OCI-M2 (cell line): Measurements from ENCODE around the gene TECPR2.
"Not testable (repeated sequence)": the region's sequence is repeated elsewhere in the genome, so short reads cannot be mapped to it uniquely, and the experiment has no call there.

Source experiments
- DNase-seq: peaks from one replicate; lab custom pipeline; 2025; ENCODE audit not compliant: unreplicated experiment; lab: John Stamatoyannopoulos, UW

The TECPR2 gene

DNA sequence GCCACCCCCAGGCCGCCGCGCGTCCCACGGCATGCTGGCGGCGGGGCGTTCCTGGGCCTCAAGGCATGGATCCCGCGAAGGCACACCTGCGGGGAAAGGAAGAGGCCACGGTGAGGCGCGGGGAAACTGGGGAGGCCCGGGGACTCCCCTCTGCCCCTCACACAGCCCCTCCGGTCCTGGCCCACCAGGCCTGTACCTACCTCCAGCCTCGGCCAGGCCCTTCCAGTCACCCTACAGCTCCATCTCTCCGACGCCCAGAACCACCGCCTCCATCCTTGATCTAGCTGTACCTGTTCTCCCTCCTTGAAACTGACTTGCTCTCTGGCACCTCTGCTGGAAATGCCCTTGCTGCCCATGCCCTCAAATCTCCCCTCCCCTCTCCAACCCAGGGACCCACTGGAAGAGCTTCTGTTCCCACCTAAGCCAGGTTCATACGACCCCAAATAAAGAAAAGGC is 145.1 kb downstream of the TECPR2 start:
- no peak for DNase-seq

DNA sequence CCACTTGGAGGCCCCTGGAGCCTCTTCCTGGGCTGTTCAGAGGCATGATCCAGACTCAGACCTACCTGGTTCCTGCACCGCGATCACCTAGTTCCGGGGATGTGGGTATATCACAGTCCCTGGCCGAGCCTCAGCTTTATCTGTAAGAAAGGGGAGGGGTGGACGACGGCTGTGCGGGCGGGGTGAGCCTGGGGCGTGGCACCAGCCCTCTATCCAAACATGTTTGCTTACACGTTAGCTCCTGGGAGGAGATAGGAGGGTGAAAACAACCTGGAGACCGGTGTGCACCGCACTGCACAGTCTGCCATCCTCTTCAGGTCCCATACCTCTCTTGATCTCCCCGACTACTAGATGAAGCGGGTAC is 145.7 kb downstream of the TECPR2 start:
- peak; percentile 39 for DNase-seq

GRCh38 chr14:102508774-102509745 is 146.3 kb downstream of the TECPR2 start:
- DNase-seq = no peak

- peak; percentile 36 for DNase-seq
Measured at GRCh38 chr14:102509746-102510615, 147.2 kb downstream of the TECPR2 start, which contains the start of gene ANKRD9. Gene ANKRD9 (minus strand): TSS chr14:102509776. CDS start chr14:102507889, 1,887 bp downstream.

GRCh38 chr14:102510616-102511520 is 148.1 kb downstream of the TECPR2 start:
- peak; percentile 82 for DNase-seq

DNA sequence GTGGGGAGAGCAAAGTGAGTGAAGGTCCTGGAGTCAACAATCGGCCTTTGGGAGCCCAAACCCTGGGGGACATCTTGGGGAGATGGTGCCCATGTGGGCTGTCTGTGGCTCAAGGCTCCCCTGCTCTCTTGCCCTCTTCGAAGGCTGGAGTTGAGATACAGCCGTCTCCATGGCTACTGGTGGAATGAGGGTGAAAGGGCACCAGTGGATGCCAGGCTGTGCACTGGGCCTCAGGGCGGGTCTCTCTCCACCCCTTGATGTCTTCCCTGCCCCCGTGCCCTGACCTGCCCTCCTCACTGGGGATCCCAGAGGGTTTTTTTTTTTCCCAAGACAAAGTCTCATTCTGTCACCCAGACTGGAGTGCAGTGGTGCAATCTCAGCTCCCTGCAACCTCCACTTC is 148.8 kb downstream of the TECPR2 start:
- no peak for DNase-seq

- no peak for DNase-seq
Measured at GRCh38 chr14:102512793-102513300, 150.1 kb downstream of the TECPR2 start.

DNA sequence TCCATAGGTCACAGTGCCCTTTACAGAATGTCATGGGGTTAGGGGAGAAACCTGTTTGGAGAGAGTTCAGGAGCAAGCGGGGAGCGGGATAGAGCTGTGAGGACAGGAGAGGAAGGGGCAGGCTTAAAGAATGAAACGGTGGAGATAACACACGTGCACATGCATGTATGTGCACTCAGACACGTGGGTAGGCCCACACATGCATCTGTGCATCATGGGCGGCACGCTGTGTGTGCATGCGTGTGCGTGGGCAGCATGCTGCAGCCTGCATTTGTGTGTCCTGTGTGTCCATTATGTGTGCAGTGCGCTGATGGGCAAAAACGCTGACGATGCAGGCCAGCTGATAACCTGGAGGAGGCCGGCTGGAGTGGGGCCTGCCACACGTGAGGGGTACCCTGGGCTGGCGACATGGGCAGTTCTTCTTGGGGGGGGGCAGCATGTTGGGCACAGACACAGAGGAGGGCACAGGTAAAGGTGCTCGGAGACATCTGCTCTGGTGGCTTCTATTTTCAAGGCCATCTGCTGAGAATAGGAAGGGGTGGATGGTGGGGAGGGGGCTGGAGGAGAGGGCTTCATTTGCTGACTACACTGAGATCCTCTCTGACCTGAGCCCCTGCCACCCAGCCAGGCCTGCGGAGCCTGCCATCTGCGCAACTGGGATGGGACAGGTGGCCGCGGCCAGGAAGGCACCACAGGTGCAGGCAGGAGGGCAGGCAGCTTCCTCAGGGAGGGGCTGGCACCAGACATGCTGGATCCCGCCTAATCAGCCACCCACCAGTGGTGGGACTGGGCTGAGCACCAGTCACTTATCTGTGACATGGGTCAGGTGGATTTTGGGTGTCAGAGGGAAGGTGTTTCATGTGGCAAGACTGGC is 151.4 kb downstream of the TECPR2 start:
- no peak for DNase-seq

GRCh38 chr14:102514987-102515733 is 152.4 kb downstream of the TECPR2 start:
- DNase-seq = no peak

- peak; percentile 37 for DNase-seq
Measured at GRCh38 chr14:102516531-102517391, 154.0 kb downstream of the TECPR2 start.

- DNase-seq = no peak
Measured at GRCh38 chr14:102517392-102518062, 154.8 kb downstream of the TECPR2 start.

DNA sequence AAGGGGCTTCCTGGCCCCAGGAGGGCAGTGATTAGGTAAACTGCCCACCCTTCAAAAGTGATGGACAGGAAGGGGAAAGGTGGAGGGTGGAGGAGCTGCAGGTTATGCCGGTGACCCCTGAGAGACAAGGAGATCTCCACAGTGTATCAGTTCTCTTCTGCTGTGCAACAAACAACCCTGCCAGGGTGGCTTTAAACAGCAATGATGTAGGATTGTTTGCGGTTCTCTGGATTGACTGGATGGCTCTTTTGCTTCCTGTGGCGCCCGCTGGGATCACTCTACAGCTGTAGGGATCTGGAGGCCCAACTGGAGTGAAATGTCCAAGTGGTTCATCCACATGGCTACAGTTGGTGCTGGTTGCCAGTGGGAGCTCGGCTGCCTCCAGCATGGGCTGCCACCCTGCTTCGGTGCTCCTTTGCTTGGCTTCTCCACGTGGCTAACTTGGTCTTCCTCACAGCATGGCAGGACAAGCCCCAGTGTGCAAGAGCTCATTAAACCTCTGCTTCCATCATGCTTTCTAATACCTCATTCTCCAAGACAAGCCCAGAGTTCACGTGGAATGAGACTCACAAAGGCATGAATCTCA is 155.4 kb downstream of the TECPR2 start:
- no peak for DNase-seq

GRCh38 chr14:102519709-102520108 is 157.0 kb downstream of the TECPR2 start:
- not testable (repeated sequence) for DNase-seq

DNA sequence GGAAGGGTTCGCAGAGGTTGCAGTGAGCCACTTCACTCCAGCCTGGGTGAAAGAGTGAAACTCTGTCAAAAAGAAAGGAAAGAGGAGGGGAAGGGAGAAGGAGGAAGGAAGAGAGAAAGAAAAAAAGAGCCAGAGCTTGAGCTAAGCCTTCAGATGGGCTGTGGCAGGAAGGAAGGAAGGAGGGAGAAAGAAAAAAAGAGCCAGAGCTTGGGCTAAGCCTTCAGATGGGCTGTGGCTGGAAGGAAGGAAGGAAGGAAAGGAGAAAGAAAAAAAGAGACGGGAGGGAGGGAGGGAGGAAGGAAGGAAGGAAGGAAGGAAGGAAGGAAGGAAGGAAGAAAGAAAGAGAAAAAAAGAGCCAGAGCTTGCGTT is 160.4 kb downstream of the TECPR2 start:
- no peak for DNase-seq

GRCh38 chr14:102523569-102524450 is 161.1 kb downstream of the TECPR2 start:
- DNase-seq = no peak
